Heart left ventricle (tissue), 16 donors: ENCODE results near the gene ZNF423. TPM values are rescaled to one million over a fixed set of nuclear protein-coding genes. Genes with fewer than 3 reads are reported as not detected.

Source experiments
- ATAC-seq, 4 donors: fragments of 200-7000 bp; cut with Tn5 transposase; one replicate each; pipeline ENCODE4 v1.9.1; 2020 to 2022; ENCODE audit warnings: moderate library complexity in 4 of 4, mild to moderate bottlenecking in 3 of 4, moderate number of reproducible peaks in 1 of 4
- DNase-seq, 5 donors: peaks; one replicate each; pipeline ENCODE4 v3.0.0-alpha.2; 2020
- H3K27ac ChIP-seq, 12 donors: fragments of 200-600 bp; sonication (generic) in 4 of 12; one replicate each; pipeline versions ENCODE4 v1.5.0 to v1.8.0; 2016 to 2022; ENCODE audit warnings: mild to moderate bottlenecking in 2 of 12
- H3K27me3 ChIP-seq, 9 donors: fragments of 200-600 bp; sonication (generic) in 2 of 9; one replicate each; pipeline versions ENCODE4 v1.5.1 to v1.8.0; 2016 to 2022; ENCODE audit warnings: mild to moderate bottlenecking in 3 of 9
- H3K36me3 ChIP-seq, 9 donors: fragments of 200-600 bp; sonication (generic) in 2 of 9; one replicate each; pipeline versions ENCODE4 v1.5.0 to v1.8.0; 2018 to 2022; ENCODE audit warnings: mild to moderate bottlenecking in 2 of 9
- H3K4me1 ChIP-seq, 12 donors: fragments of 200-600 bp; sonication (generic) in 4 of 12; one replicate each; pipeline versions ENCODE4 v1.5.0 to v1.8.0; 2016 to 2022; ENCODE audit warnings: mild to moderate bottlenecking in 3 of 12
- H3K4me3 ChIP-seq, 12 donors: fragments of 200-600 bp; sonication (generic) in 4 of 12; one replicate each; pipeline versions ENCODE4 v1.5.0 to v1.8.0; 2017 to 2022; ENCODE audit warnings: mild to moderate bottlenecking in 9 of 12, moderate library complexity in 4 of 12
- H3K9me3 ChIP-seq, 12 donors: fragments of 200-600 bp; sonication (generic) in 4 of 12; one replicate each; pipeline versions ENCODE4 v1.5.0 to v1.8.0; 2016 to 2022; ENCODE audit warnings: mild to moderate bottlenecking in 1 of 12
- POLR2A ChIP-seq, 2 donors: fragments of 450-650 bp; IDR thresholded peaks; one replicate each; pipeline ENCODE4 v1.6.1; 2017; ENCODE audit warnings: antibody characterized with exemption in 2 of 2, mild to moderate bottlenecking in 2 of 2, moderate library complexity in 2 of 2
- WGBS, 4 donors: extraction: QIAGEN DNeasy Blood & Tissue Kit in 2 of 4; methylation state at CpG; one replicate each; pipeline versions ENCODE4 v1.1.5 to v1.1.7; 2013 to 2018; 5-methylcytosine and 5-hydroxymethylcytosine counted together
- intact Hi-C, 10 donors: fragments of 100-400 bp; cut with DNase I; formaldehyde crosslinking; loops; one replicate each; pipeline versions ENCODE4 v1.11.1 to v1.14.2; 2022
- polyA plus RNA-seq, 2 donors: library from polyadenylated mRNA; stranded (reverse); fragments of 200-250 nt; gene quantifications; one replicate each; pipeline ENCODE4 v1.2.3, GENCODE V29; 2013
- total RNA-seq, 9 donors: library from RNA; depleted of rRNA in 2 of 9; stranded (reverse); fragments of >200 nt in 2 of 9; fragmentation: NEBNext Ultra II Directional in 3 of 9; extraction: Animal tissue kit (Norgen Biotek cat#: 25700) in 3 of 9; gene quantifications; one replicate each; pipeline versions ENCODE4 v1.1.0 to v1.2.4, GENCODE V29; 2016 to 2023
- TF ChIP-seq, protein P1 (sequence below), 12 donors: fragments of 200-600 bp; sonication (generic) in 4 of 12; IDR thresholded peaks; one replicate each; pipeline versions ENCODE4 v1.5.0 to v1.8.0; 2018 to 2022; ENCODE audit warnings: antibody characterized with exemption in 12 of 12, mild to moderate bottlenecking in 5 of 12
- donor health status: ischemic (EF 13 %, LVEDD 7.1; RV severe dilation, severe dysfunction).
- donor health status: healthy with polysubstance abuse.
- donor health status: DM: no; HTN: yes; CAD: no.
- donor health status: DM: no; HTN: no; CAD: no.
- donor health status: ischemic (EF 25% LVEDD 6.9; RV normal size, moderate dysfunction).
- donor health status: ischemic (EF 25% LVEDD 5.7; RV mildly dilated, moderate dysfunction).
- donor health status: healthy.
- donor health status: DM: yes; HTN: yes; CAD: no.
- donor health status: ischemic (EF 35%, LVEDD 5.7; RV mildly dilated, moderate dysfunction).
- donor health status: nonischemic (EF 11% LVEDD 7.7; RV severe dilation, severe dysfunction).
- donor health status: DM: yes; HTN: yes; CAD: no.
- donor health status: PGD.
- donor health status: ischemic (EF 29% LVEDD 5.4; RV normal size, mild dysfunction).
- donor health status: nonischemic (EF 23%, LVEDD 6.1; RV moderate dilation, normal function).

Gene ZNF423
- total and polyA plus RNA-seq, 11 donors = 1.8 to 10.4 (median 5.7) TPM

GRCh38 chr16:49478616-49479015 is 377.3 kb downstream of the ZNF423 start:
- no peak for ATAC-seq
- DNase-seq = no peak
- Histone ChIP-seq H3K4me1 (peaks cover 0 to 3% (median under 1%) of the 10 kb centered on the region in 12 donors), H3K36me3 (no peaks in the 10 kb centered on the region), H3K4me3 (no peak overlapping the region), H3K27me3 (peaks cover 0 to 3% (median 0%) of the 10 kb centered on the region in 9 donors), H3K27ac (no peak overlapping the region), H3K9me3 (no peaks in the 10 kb centered on the region)
- intact Hi-C loops = no loop called here
- TF ChIP-seq, protein P1, sequence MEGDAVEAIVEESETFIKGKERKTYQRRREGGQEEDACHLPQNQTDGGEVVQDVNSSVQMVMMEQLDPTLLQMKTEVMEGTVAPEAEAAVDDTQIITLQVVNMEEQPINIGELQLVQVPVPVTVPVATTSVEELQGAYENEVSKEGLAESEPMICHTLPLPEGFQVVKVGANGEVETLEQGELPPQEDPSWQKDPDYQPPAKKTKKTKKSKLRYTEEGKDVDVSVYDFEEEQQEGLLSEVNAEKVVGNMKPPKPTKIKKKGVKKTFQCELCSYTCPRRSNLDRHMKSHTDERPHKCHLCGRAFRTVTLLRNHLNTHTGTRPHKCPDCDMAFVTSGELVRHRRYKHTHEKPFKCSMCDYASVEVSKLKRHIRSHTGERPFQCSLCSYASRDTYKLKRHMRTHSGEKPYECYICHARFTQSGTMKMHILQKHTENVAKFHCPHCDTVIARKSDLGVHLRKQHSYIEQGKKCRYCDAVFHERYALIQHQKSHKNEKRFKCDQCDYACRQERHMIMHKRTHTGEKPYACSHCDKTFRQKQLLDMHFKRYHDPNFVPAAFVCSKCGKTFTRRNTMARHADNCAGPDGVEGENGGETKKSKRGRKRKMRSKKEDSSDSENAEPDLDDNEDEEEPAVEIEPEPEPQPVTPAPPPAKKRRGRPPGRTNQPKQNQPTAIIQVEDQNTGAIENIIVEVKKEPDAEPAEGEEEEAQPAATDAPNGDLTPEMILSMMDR (IDR thresholded peaks at IDR 0.05) = no peak
- no peak for TF ChIP-seq POLR2A (IDR thresholded peaks at IDR 0.05)

- no peak overlapping the region for H3K4me3 ChIP-seq
- H3K9me3 ChIP-seq = no peaks in the 10 kb centered on the region
- peaks cover 0 to 3% (median 0%) of the 10 kb centered on the region in 9 donors for H3K27me3 ChIP-seq
- 72 to 87% (median 73%) methylated on average over 3 of the region's 3 CpGs for WGBS, 4 donors
- no peaks in the 10 kb centered on the region for H3K36me3 ChIP-seq
- no peak overlapping the region for H3K27ac ChIP-seq
- DNase-seq = no peak
- TF ChIP-seq POLR2A (IDR thresholded peaks at IDR 0.05) = no peak
- TF ChIP-seq, protein P1 (IDR thresholded peaks at IDR 0.05) = no peak
- intact Hi-C loops = no loop called here
- no peaks in the 10 kb centered on the region for H3K4me1 ChIP-seq
- no peak for ATAC-seq
These were observed 377.8 kb downstream of the ZNF423 start for GRCh38 chr16:49478107-49478506.

GRCh38 chr16:49477250-49477895 is 378.5 kb downstream of the ZNF423 start:
- intact Hi-C loops = no loop called here
- Histone ChIP-seq H3K27me3 (peaks cover 0 to 3% (median 0%) of the 10 kb centered on the region in 9 donors), H3K4me3 (no peak overlapping the region), H3K27ac (no peak overlapping the region), H3K4me1 (no peaks in the 10 kb centered on the region), H3K36me3 (no peaks in the 10 kb centered on the region), H3K9me3 (no peaks in the 10 kb centered on the region)
- no peak for TF ChIP-seq POLR2A (IDR thresholded peaks at IDR 0.05)
- TF ChIP-seq, protein P1 (IDR thresholded peaks at IDR 0.05) = no peak
- no peak for DNase-seq
- no peak for ATAC-seq

- H3K27me3 ChIP-seq = peaks cover 0 to 3% (median 0%) of the 10 kb centered on the region in 9 donors
- WGBS, 4 donors = 79 to 88% (median 83%) methylated on average over 11 of the region's 11 CpGs
- no peak for ATAC-seq
- no peaks in the 10 kb centered on the region for H3K36me3 ChIP-seq
- no peaks in the 10 kb centered on the region for H3K9me3 ChIP-seq
- H3K4me1 ChIP-seq = no peaks in the 10 kb centered on the region
- no peak for DNase-seq
- H3K27ac ChIP-seq = no peak overlapping the region
- TF ChIP-seq, protein P1 (IDR thresholded peaks at IDR 0.05) = no peak
- no peak for TF ChIP-seq POLR2A (IDR thresholded peaks at IDR 0.05)
- no peak overlapping the region for H3K4me3 ChIP-seq
- intact Hi-C loops = no loop called here
These were observed 381.2 kb downstream of the ZNF423 start for GRCh38 chr16:49474741-49475140.
